Airway epithelial cell (primary cell): ENCODE results near the gene PNMA5. TPM values are rescaled to one million over a fixed set of nuclear protein-coding genes. Genes with fewer than 3 reads are reported as not detected.

Source experiments
- total RNA-seq: library from RNA; depleted of rRNA; stranded (reverse); fragments of >200 nt; gene quantifications from 2 replicates; pipeline ENCODE4 v1.2.3, GENCODE V29; 2015

The PNMA5 gene
- total RNA-seq = not detected in 2 replicates

GRCh38 chrX:152993933-152994332 is at the start of gene PNMA5:
Gene PNMA5, minus strand, starts transcription at chrX:152994116. Its CDS starts 2,518 bp downstream, at chrX:152991598.

Other genes with a start within 250 kb of the PNMA5 start
- not detected in 2 replicates for gene MAGEA2, start 240.3 kb downstream of the PNMA5 start, total RNA-seq
- gene CSAG3, start 234.9 kb downstream of the PNMA5 start, total RNA-seq = not detected in 2 replicates
- not detected in 2 replicates for gene MAGEA6, start 224.4 kb downstream of the PNMA5 start, total RNA-seq
- 40.4 and 55.6 TPM in 2 replicates for gene CETN2, start 163.4 kb downstream of the PNMA5 start, total RNA-seq
- 45.0 and 52.3 TPM in 2 replicates for gene NSDHL, start 163.1 kb downstream of the PNMA5 start, total RNA-seq
- gene ZNF185, start 96.0 kb downstream of the PNMA5 start, total RNA-seq = 121 and 163 TPM in 2 replicates
- not detected in 2 replicates for gene PNMA3, start 62.4 kb upstream of the PNMA5 start, total RNA-seq
- 0.35 TPM in 1 of 2 replicates, not detected in the other for gene PNMA6A, start 78.3 kb upstream of the PNMA5 start, total RNA-seq
- gene MAGEA1, start 185.2 kb upstream of the PNMA5 start, total RNA-seq = not detected in 2 replicates